Large intestine (tissue), 3 donors: ENCODE measurements around the gene FRMD3. TPM values are rescaled to one million over a fixed set of nuclear protein-coding genes. Genes with fewer than 3 reads are reported as not detected.

Experiments used
- DNase-seq, 2 donors: peaks; one replicate each; pipeline versions ENCODE4 v3.0.0 to v3.0.0-alpha.2; 2013
- H3K27ac ChIP-seq: one replicate; pipeline ENCODE4 v1.5.1; 2013; ENCODE audit warnings: low read length
- H3K27me3 ChIP-seq: 2 replicates; pipeline ENCODE4 v1.6.1; 2013; ENCODE audit warnings: low read length; ENCODE audit not compliant: control insufficient read depth, insufficient read depth
- H3K36me3 ChIP-seq: 2 replicates; pipeline ENCODE4 v1.6.1; 2013; ENCODE audit warnings: low read length; ENCODE audit not compliant: control insufficient read depth, insufficient read depth
- H3K4me1 ChIP-seq: one replicate; pipeline ENCODE4 v1.6.1; 2013; ENCODE audit warnings: low read length; ENCODE audit not compliant: control insufficient read depth, insufficient read depth
- H3K4me3 ChIP-seq: one replicate; pipeline ENCODE4 v1.5.1; 2013; ENCODE audit warnings: low read length
- H3K9me3 ChIP-seq: one replicate; pipeline ENCODE4 v1.6.1; 2013; ENCODE audit warnings: mild to moderate bottlenecking, low read depth, low read length, moderate library complexity; ENCODE audit not compliant: control insufficient read depth
- WGBS: methylation state at CpG from one replicate; pipeline ENCODE4 v1.1.5; 2013; ENCODE audit warnings: low lambda C conversion rate; ENCODE audit not compliant: insufficient coverage; 5-methylcytosine and 5-hydroxymethylcytosine counted together
- polyA plus RNA-seq: library from polyadenylated mRNA; unstranded; fragments of 120-200 nt; gene quantifications from one replicate; pipeline ENCODE4 v1.2.1, GENCODE V29; 2013

FRMD3 gene
- polyA plus RNA-seq, 1 donor = 4.4 TPM

GRCh38 chr9:83234541-83234940 is 303.7 kb downstream of the FRMD3 start:
- no peak overlapping the region for H3K27ac ChIP-seq
- no peaks in the 10 kb centered on the region for H3K9me3 ChIP-seq
- no peak for DNase-seq
- peaks cover 3% of the 10 kb centered on the region for H3K4me1 ChIP-seq
- 100% methylated on average over 1 of the region's 3 CpGs for WGBS
- H3K36me3 ChIP-seq = no peaks in the 10 kb centered on the region
- no peaks in the 10 kb centered on the region for H3K27me3 ChIP-seq
- H3K4me3 ChIP-seq = no peak overlapping the region

DNA sequence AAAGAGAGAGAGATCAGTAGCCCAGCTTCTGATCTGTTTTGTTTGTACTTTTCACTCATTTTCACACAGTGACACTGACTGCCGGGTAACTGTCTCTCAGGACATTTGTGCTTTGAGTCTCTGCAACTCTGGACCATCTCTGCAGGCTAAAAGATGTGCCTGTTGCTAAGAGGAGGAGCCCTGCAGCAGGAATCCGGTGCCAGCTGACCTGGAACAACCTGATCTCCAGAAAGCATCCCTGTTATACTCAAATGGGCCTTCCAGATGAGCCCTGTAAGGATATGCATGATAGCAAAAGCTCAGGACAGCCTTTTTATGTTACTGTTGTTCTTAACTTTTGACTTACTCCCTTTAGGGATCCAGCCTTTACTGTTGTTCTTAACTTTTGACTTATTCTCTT is 304.6 kb downstream of the FRMD3 start:
- DNase-seq = no peak

DNA sequence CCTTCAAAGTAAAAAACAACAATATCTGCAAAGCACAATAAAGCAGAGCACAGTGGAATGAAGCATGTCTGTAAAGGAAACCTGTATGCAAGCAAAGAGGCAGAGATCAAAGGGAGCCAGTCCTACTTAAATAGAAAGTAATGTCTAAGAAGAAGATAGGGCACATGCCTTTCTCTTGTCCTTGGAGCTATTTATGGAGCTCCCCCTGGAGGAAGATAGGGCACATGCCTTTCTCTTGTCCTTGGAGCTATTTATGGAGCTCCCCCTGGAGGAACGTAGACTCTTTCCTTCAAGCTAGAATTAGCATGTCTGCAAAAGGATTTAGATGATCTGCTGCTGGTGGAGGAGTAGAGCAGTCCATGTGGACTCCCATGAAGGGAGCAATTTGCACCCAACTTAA is 307.2 kb downstream of the FRMD3 start:
- Histone ChIP-seq H3K4me3 (no peak overlapping the region), H3K4me1 (no peaks in the 10 kb centered on the region), H3K27ac (no peak overlapping the region), H3K9me3 (no peaks in the 10 kb centered on the region), H3K27me3 (no peaks in the 10 kb centered on the region), H3K36me3 (no peaks in the 10 kb centered on the region)
- DNase-seq = peak in 1 of 2 donors; percentile 65
- no CpG with 5 or more reads among the region's 1 CpG for WGBS

More for the DNA sequence above, 304.6 kb downstream of the FRMD3 start:
- no peak overlapping the region for H3K27ac ChIP-seq
- WGBS = no CpG with 5 or more reads among the region's 2 CpGs
- no peaks in the 10 kb centered on the region for H3K36me3 ChIP-seq
- no peaks in the 10 kb centered on the region for H3K4me1 ChIP-seq
- H3K27me3 ChIP-seq = no peaks in the 10 kb centered on the region
- H3K9me3 ChIP-seq = no peaks in the 10 kb centered on the region
- H3K4me3 ChIP-seq = no peak overlapping the region

DNA sequence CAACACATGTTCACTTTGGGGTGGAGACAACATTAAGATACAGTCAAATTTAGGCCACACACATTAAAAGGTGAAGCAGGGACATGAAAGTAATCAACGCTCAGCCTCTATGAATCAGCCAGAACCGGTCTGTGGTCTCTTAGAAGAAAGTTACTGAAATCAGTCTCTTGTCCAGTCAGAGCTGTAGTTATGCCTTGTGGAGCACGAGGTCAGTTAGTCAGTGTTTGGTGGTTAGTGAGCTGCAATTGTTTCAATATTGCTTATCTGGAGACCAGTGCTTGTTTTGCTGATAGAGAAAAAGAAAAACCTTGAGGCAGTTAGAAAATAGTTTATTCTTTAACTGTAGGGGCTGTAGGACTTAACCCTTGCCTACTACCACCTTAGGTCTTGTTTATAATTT is 317.5 kb downstream of the FRMD3 start:
- peak; percentile 65 to 73 for DNase-seq
- Histone ChIP-seq H3K27me3 (no peaks in the 10 kb centered on the region), H3K36me3 (no peaks in the 10 kb centered on the region), H3K27ac (no peak overlapping the region), H3K4me1 (peaks cover 8% of the 10 kb centered on the region), H3K4me3 (no peak overlapping the region), H3K9me3 (no peaks in the 10 kb centered on the region)
- WGBS = no CpG with 5 or more reads among the region's 3 CpGs

DNA sequence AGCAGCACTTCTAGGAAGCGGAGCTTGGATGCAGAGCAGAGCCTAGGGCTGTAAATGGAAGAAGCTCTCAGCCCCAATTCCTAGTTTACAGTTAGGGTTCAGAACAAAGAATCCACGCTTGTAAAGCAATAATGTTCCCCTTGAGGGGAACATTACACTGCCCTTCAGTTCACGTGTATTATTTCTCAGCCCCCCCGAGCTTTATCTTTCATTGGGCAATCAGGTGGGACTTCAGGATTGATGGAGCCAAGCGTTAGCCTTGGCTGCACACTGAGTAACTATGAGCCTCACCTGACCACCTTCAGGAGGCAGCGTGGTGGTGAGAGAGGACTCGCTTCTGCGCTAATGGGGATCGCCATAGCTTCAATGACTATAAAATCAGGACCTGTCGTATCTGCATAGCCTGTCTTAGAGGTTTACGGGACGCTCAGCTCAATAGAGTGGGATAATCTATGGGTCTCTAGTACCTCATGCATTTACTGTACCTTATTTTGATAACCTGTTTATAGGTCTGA is 318.2 kb downstream of the FRMD3 start:
- Histone ChIP-seq H3K9me3 (no peaks in the 10 kb centered on the region), H3K4me3 (peak overlapping the region; percentile 59), H3K27me3 (no peaks in the 10 kb centered on the region), H3K27ac (peak overlapping the region; percentile 37), H3K36me3 (no peaks in the 10 kb centered on the region), H3K4me1 (peaks cover 8% of the 10 kb centered on the region)
- 20% methylated on average over 1 of the region's 12 CpGs for WGBS
- peak in 1 of 2 donors; percentile 7 for DNase-seq

DNA sequence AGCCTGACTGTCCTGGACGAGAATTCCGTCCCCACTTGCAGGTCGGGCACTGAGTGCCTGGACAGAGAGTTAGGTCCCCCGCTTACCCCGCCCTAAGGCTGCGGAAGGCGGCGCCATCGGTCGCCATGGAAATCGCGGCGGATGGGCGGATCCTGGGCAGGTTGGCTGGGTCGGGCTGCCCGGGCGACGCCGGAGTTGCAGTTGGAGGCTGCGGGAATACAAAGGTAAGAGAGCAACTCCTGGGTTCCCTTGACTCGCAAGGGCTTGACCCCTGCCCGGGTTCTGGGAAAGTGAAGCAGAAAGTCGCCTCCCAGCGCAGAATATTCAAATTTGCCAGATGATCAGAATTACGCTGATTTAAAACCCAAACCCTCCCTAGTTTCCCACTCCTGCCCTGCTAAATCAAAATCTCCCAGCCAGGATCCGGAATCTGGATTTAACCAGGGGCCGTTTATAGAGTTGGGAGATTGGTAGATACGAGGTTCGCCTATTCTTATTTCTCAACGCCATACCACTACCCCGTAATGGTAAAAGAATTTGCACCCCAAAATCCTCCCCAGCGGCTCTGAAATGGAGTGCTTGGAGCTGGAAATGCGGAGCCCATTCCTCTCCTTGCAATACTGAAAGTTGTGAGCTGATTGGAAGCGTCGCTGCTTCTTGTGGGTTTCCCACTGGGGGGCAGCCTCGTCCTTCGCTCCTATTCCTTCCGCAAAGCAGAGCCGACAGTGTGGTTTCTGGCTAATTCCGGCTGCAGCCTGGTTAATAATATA is 318.9 kb downstream of the FRMD3 start:
- H3K4me3 ChIP-seq = peak overlapping the region; percentile 59
- WGBS = no CpG with 5 or more reads among the region's 40 CpGs
- peak; percentile 79 to 92 for DNase-seq
- peak overlapping the region; percentile 37 for H3K27ac ChIP-seq
- no peaks in the 10 kb centered on the region for H3K9me3 ChIP-seq
- H3K4me1 ChIP-seq = peaks cover 8% of the 10 kb centered on the region
- H3K36me3 ChIP-seq = no peaks in the 10 kb centered on the region
- no peaks in the 10 kb centered on the region for H3K27me3 ChIP-seq

GRCh38 chr9:83218411-83219090 is 319.6 kb downstream of the FRMD3 start:
- Histone ChIP-seq H3K4me1 (peaks cover 8% of the 10 kb centered on the region), H3K9me3 (no peaks in the 10 kb centered on the region), H3K36me3 (no peaks in the 10 kb centered on the region), H3K27ac (no peak overlapping the region), H3K27me3 (no peaks in the 10 kb centered on the region), H3K4me3 (no peak overlapping the region)
- 70% methylated on average over 3 of the region's 11 CpGs for WGBS
- no peak for DNase-seq

GRCh38 chr9:83209188-83209731 is 328.9 kb downstream of the FRMD3 start:
- Histone ChIP-seq H3K9me3 (no peaks in the 10 kb centered on the region), H3K27me3 (no peaks in the 10 kb centered on the region), H3K27ac (no peak overlapping the region), H3K4me1 (no peaks in the 10 kb centered on the region), H3K36me3 (no peaks in the 10 kb centered on the region), H3K4me3 (no peak overlapping the region)
- DNase-seq = no peak
- no CpG with 5 or more reads among the region's 3 CpGs for WGBS

GRCh38 chr9:83208065-83208850 is 329.9 kb downstream of the FRMD3 start:
- no peaks in the 10 kb centered on the region for H3K4me1 ChIP-seq
- peak in 1 of 2 donors; percentile 42 for DNase-seq
- 100% methylated on average over 2 of the region's 9 CpGs for WGBS
- H3K9me3 ChIP-seq = no peaks in the 10 kb centered on the region
- no peak overlapping the region for H3K27ac ChIP-seq
- H3K36me3 ChIP-seq = no peaks in the 10 kb centered on the region
- H3K27me3 ChIP-seq = no peaks in the 10 kb centered on the region
- no peak overlapping the region for H3K4me3 ChIP-seq

DNA sequence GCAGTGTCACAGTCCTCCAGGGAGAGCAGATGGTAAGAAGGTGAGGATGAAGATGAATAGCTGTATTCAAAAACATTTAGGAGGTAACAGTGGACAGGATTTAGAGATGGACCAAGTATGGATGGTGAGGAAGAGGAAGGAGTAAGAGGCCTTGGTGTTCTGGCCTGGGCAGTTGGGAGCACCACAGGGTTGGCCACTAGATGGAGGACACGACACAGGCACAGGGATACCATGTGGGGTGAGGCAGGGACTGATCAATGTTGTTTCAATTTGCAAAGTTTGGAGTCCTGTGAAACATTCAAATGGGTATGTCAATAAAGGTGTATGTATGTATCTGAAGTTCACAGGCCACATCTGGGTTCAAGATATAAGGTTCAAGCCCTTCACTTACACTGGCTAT is 334.2 kb downstream of the FRMD3 start:
- DNase-seq = no peak
- Histone ChIP-seq H3K36me3 (no peaks in the 10 kb centered on the region), H3K27ac (no peak overlapping the region), H3K4me3 (no peak overlapping the region), H3K4me1 (no peaks in the 10 kb centered on the region), H3K9me3 (no peaks in the 10 kb centered on the region), H3K27me3 (no peaks in the 10 kb centered on the region)
- no CpG with 5 or more reads among the region's 1 CpG for WGBS
